Right cardiac atrium (tissue), 5 donors: ENCODE data around the gene RFTN1. TPM values are rescaled to one million over a fixed set of nuclear protein-coding genes. Genes with fewer than 3 reads are reported as not detected.

Experiments
- ATAC-seq, 2 donors: fragments of 200-7000 bp; cut with Tn5 transposase; one replicate each; pipeline versions ENCODE4 v1.8.0 to v1.9.1; 2020; ENCODE audit warnings: moderate library complexity in 2 of 2, mild to moderate bottlenecking in 1 of 2
- DNase-seq, 3 donors: peaks; one replicate each; pipeline ENCODE4 v3.0.0-alpha.2; 2020
- H3K27ac ChIP-seq: one replicate; pipeline ENCODE4 v1.5.1; 2013; ENCODE audit warnings: mild to moderate bottlenecking, low read length, control low read depth, moderate library complexity
- H3K27me3 ChIP-seq: one replicate; pipeline ENCODE4 v1.6.1; 2013; ENCODE audit not compliant: control insufficient read depth, insufficient read depth
- H3K4me1 ChIP-seq: one replicate; pipeline ENCODE4 v1.6.1; 2013; ENCODE audit warnings: low read length; ENCODE audit not compliant: control insufficient read depth, insufficient read depth
- H3K4me3 ChIP-seq: one replicate; pipeline ENCODE4 v1.5.1; 2013; ENCODE audit warnings: low read length, control low read depth
- H3K9me3 ChIP-seq: one replicate; pipeline ENCODE4 v1.6.1; 2013; ENCODE audit warnings: low read length; ENCODE audit not compliant: control insufficient read depth
- WGBS: extraction: QIAGEN DNeasy Blood & Tissue Kit; methylation state at CpG from one replicate; pipeline ENCODE4 v1.1.7; 2013; 5-methylcytosine and 5-hydroxymethylcytosine counted together
- intact Hi-C, 4 donors: fragments of 100-400 bp; cut with DNase I; formaldehyde crosslinking; loops; one replicate each; pipeline versions ENCODE4 v1.11.0 to v1.14.0; 2022 to 2023
- polyA plus RNA-seq: library from polyadenylated mRNA; stranded (reverse); fragments of 200-250 nt; gene quantifications from one replicate; pipeline ENCODE4 v1.2.3, GENCODE V29; 2013
- total RNA-seq, 4 donors: library from RNA; stranded (reverse); fragmentation: NEBNext Ultra II Directional; extraction: Animal tissue kit (Norgen Biotek cat#: 25700); gene quantifications; one replicate each; pipeline ENCODE4 v1.2.1, GENCODE V29; 2021
- donor health status: healthy with polysubstance abuse.
- donor health status: DM: no; HTN: yes; CAD: no.
- donor health status: DM: no; HTN: no; CAD: no.
- donor health status: DM: no; HTN: yes; CAD: no; lungs with severe emphysema.
- donor health status: DM: yes; HTN: yes; CAD: no.

The RFTN1 gene
- total and polyA plus RNA-seq, 5 donors: 17.9 to 23.6 (median 21.2) TPM

GRCh38 chr3:16352428-16352827 is 161.1 kb downstream of the RFTN1 start:
- intact Hi-C loops: no loop called here
- WGBS: 86% methylated on average over 2 of the region's 2 CpGs
- Histone ChIP-seq H3K4me1 (no peaks in the 10 kb centered on the region), H3K27me3 (no peaks in the 10 kb centered on the region), H3K27ac (no peak overlapping the region), H3K4me3 (no peak overlapping the region), H3K9me3 (no peaks in the 10 kb centered on the region)
- ATAC-seq (no peak), DNase-seq (no peak)

- H3K4me1 ChIP-seq: no peaks in the 10 kb centered on the region
- H3K27me3 ChIP-seq: no peaks in the 10 kb centered on the region
- intact Hi-C loops: no loop called here
- no peak overlapping the region for H3K27ac ChIP-seq
- ATAC-seq: peak in 1 of 2 donors; percentile 72
- H3K9me3 ChIP-seq: no peaks in the 10 kb centered on the region
- WGBS: 90% methylated on average over 5 of the region's 5 CpGs
- DNase-seq: no peak
- H3K4me3 ChIP-seq: no peak overlapping the region
Observed at GRCh38 chr3:16350597-16351318, 162.7 kb downstream of the RFTN1 start.

- intact Hi-C loops: no loop called here
- Histone ChIP-seq H3K4me1 (no peaks in the 10 kb centered on the region), H3K27ac (no peak overlapping the region), H3K9me3 (no peaks in the 10 kb centered on the region), H3K27me3 (no peaks in the 10 kb centered on the region), H3K4me3 (no peak overlapping the region)
- WGBS: 42% methylated on average over 2 of the region's 2 CpGs
- no peak for ATAC-seq
- DNase-seq: no peak
Observed at GRCh38 chr3:16349986-16350596, 163.4 kb downstream of the RFTN1 start.

DNA sequence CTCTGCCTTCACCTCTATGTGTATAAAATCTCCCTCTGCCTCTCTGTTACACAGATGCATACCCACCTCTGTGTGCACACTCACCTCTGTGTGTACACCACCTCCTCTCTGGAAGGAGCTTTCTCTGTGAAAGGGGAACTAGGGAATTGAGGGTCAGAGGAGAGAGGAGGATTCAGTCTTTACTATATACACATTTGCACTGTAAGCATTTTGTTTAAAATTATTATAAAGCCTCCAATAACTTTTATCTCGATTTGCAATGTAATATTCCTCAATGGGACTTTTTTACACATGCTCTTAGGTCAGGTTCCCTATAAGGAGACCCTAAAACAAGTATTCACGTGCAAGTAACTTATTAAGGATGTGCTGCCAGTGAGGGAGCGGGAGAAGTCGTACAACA is 166.0 kb downstream of the RFTN1 start:
- no peak for ATAC-seq
- 96% methylated on average over 4 of the region's 4 CpGs for WGBS
- H3K27me3 ChIP-seq: no peaks in the 10 kb centered on the region

DNA sequence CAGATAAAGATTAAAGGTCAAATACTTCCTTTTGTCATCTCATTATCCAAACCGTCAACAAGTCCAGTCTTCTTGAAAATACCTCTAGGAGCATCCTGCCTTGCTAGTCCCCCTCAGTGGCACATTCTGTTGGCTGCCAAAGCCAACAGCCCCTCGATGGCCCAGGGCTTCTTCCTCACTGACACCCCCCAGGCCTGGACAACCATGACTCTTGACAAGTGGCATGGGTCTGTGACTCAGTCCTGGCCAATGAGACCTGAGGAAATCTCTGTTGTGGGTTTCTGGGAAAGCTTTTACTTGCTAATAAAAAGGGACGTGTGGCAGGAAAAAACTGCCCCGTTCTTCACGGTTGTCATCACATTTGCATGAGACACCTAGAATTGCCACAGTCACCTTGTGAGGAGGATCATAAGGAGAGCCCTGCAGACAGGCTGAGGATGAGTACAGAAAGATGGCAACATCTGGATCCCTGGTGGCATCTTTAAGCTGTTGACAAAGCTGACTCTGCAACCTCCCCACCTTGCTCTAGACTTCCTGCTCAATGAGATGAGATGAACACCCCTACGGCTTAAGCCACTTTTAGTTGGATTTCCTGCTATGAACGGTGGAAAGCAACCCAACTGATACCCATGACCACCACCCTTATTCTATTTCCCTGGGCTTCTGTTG is 167.0 kb downstream of the RFTN1 start:
- intact Hi-C loops: no loop called here
- ATAC-seq: no peak

More for the DNA sequence above, 166.0 kb downstream of the RFTN1 start:
- intact Hi-C loops: no loop called here
- no peak overlapping the region for H3K4me3 ChIP-seq
- H3K4me1 ChIP-seq: no peaks in the 10 kb centered on the region
- DNase-seq: no peak
- H3K27ac ChIP-seq: no peak overlapping the region
- no peaks in the 10 kb centered on the region for H3K9me3 ChIP-seq

GRCh38 chr3:16343101-16343500 is 170.4 kb downstream of the RFTN1 start:
- no peak for DNase-seq
- Histone ChIP-seq H3K27me3 (no peaks in the 10 kb centered on the region), H3K27ac (no peak overlapping the region), H3K4me3 (no peak overlapping the region), H3K9me3 (no peaks in the 10 kb centered on the region), H3K4me1 (peaks cover 7% of the 10 kb centered on the region)
- 92% methylated on average over 1 of the region's 1 CpG for WGBS
- ATAC-seq: peak in 1 of 2 donors; percentile 61
- intact Hi-C loops: no loop called here

More for the DNA sequence above, 167.0 kb downstream of the RFTN1 start:
- Histone ChIP-seq H3K9me3 (no peaks in the 10 kb centered on the region), H3K4me1 (no peaks in the 10 kb centered on the region), H3K27me3 (no peaks in the 10 kb centered on the region), H3K27ac (no peak overlapping the region), H3K4me3 (no peak overlapping the region)
- no peak for DNase-seq
- WGBS: 92% methylated on average over 7 of the region's 7 CpGs

DNA sequence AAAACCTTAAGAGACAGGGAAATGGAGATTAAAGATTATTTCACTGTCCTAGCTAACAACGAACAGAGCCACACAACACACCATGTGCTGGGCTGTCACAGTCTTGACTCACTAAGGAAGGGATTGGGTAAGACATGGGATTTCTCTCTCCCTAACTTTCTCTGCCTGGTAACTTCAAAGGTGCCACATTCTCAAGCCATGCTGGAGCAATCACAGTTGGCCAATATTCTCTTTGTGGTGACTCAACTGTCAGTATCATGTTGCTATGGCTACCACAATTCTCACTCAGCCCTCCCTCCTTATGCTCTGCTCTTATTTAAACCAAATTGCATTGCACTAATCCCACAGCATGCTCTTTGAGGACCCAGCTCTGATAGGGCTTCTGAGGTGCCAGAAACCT is 174.5 kb downstream of the RFTN1 start:
- intact Hi-C loops: no loop called here
- Histone ChIP-seq H3K9me3 (no peaks in the 10 kb centered on the region), H3K27me3 (no peaks in the 10 kb centered on the region), H3K4me1 (peaks cover 7% of the 10 kb centered on the region), H3K27ac (no peak overlapping the region), H3K4me3 (no peak overlapping the region)
- WGBS: 34% methylated on average over 1 of the region's 1 CpG
- DNase-seq (no peak), ATAC-seq (peak; percentile 79 to 81)

DNA sequence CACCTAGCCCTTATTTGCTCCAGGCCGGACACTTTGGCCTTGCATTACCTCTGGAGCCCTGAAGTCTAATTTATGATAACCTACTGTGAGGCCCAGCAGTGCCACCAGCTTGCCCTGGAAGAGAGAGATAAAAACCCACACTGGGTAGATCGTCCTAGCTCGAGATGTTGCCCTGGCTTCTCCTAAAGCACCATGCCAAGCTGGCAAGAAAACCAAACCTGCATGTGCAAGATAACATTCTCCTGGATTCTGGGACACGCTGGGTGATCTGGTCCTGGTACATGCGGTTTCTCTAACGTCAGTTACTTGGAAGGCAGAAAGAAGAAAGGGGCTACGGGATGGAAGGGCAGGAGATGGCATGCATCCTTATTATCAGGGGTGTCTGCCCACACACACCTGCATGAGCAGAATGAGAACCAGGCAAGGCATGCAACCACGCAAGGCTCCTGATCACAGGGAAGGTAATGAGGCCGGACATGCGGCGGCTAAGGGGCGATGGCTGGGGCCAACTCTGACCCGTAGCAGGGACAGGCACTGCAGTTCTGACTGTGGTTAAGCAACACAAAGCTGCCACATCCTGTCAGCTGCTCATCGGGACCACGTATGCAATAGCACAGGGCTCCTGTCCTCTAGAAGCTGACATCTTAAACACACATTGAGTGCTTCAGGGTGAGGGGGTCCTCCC is 175.5 kb downstream of the RFTN1 start:
- peak in 1 of 3 donors; percentile 58 for DNase-seq

DNA sequence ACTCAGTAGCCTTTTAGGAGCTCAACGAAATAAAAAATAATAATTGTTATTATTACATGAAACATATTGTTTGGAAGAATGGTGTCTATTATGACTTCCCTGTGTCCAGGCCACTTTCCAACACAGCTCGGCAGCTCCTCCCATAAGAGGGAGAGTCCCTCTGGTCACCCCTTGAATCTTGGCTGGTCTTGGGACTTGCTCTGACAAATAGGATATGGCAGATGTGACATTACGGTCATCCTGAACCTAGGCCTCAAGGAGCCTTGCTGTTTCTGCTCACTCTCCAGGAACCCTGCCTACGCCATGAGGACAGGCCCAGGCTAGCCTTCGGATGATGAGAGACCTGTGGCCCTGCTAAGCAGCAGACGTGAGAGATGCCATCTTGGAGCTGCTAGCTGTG is 176.7 kb downstream of the RFTN1 start:
- Histone ChIP-seq H3K27ac (peak overlapping the region; percentile 23), H3K27me3 (no peaks in the 10 kb centered on the region), H3K4me1 (peaks cover 7% of the 10 kb centered on the region), H3K9me3 (no peaks in the 10 kb centered on the region), H3K4me3 (no peak overlapping the region)
- intact Hi-C loops: no loop called here
- ATAC-seq (peak in 1 of 2 donors; percentile 17), DNase-seq (no peak)
- WGBS: 87% methylated on average over 6 of the region's 6 CpGs

More for the DNA sequence above, 175.5 kb downstream of the RFTN1 start:
- H3K4me3 ChIP-seq: no peak overlapping the region
- 70% methylated on average over 15 of the region's 15 CpGs for WGBS
- intact Hi-C loops: no loop called here
- peak; percentile 27 to 46 for ATAC-seq
- no peaks in the 10 kb centered on the region for H3K27me3 ChIP-seq
- H3K9me3 ChIP-seq: no peaks in the 10 kb centered on the region
- H3K27ac ChIP-seq: no peak overlapping the region
- H3K4me1 ChIP-seq: peaks cover 7% of the 10 kb centered on the region

GRCh38 chr3:16335772-16336645 is 177.5 kb downstream of the RFTN1 start:
- H3K4me1 ChIP-seq: peaks cover 7% of the 10 kb centered on the region
- H3K27ac ChIP-seq: no peak overlapping the region
- H3K9me3 ChIP-seq: no peaks in the 10 kb centered on the region
- ATAC-seq: no peak
- no peak for DNase-seq
- H3K4me3 ChIP-seq: no peak overlapping the region
- intact Hi-C loops: no loop called here
- 84% methylated on average over 14 of the region's 14 CpGs for WGBS
- H3K27me3 ChIP-seq: no peaks in the 10 kb centered on the region
